Heart left ventricle (tissue), 13 donors: Measurements from ENCODE around the gene NTRK2.

ENCODE experiments used
- POLR2A ChIP-seq, 2 donors: fragments of 450-650 bp; IDR thresholded peaks; one replicate each; pipeline ENCODE4 v1.6.1; 2017; ENCODE audit warnings: antibody characterized with exemption in 2 of 2, mild to moderate bottlenecking in 2 of 2, moderate library complexity in 2 of 2
- TF ChIP-seq, protein P1 (sequence below), 12 donors: fragments of 200-600 bp; sonication (generic) in 4 of 12; IDR thresholded peaks; one replicate each; pipeline versions ENCODE4 v1.5.0 to v1.8.0; 2018 to 2022; ENCODE audit warnings: antibody characterized with exemption in 12 of 12, mild to moderate bottlenecking in 5 of 12
- donor health status: ischemic (EF 13 %, LVEDD 7.1; RV severe dilation, severe dysfunction).
- donor health status: DM: no; HTN: yes; CAD: no.
- donor health status: DM: no; HTN: no; CAD: no.
- donor health status: ischemic (EF 25% LVEDD 6.9; RV normal size, moderate dysfunction).
- donor health status: ischemic (EF 25% LVEDD 5.7; RV mildly dilated, moderate dysfunction).
- donor health status: ischemic (EF 35%, LVEDD 5.7; RV mildly dilated, moderate dysfunction).
- donor health status: nonischemic (EF 11% LVEDD 7.7; RV severe dilation, severe dysfunction).
- donor health status: DM: yes; HTN: yes; CAD: no.
- donor health status: PGD.
- donor health status: ischemic (EF 29% LVEDD 5.4; RV normal size, mild dysfunction).
- donor health status: nonischemic (EF 23%, LVEDD 6.1; RV moderate dilation, normal function).

DNA sequence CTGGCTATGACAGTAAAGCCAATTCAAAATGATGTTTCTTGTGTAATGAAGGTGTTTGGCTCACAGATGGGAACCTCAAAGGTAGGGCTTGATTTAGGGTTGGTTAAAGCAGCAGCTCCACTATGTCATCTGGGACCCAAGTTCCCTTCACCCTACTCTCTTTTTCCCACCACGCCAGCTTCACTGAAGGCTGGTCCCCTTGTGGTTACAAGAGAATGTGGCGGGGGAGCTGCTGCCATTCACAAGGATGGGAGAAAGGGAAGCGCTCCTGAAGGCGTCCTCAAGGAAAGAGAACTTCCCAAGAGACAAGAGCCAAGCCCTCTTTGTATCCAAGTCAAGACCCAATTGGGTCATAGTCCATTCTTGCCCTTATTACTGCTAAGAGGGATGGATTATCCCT, 72.7 kb downstream of the NTRK2 start:
- TF ChIP-seq, protein P1, sequence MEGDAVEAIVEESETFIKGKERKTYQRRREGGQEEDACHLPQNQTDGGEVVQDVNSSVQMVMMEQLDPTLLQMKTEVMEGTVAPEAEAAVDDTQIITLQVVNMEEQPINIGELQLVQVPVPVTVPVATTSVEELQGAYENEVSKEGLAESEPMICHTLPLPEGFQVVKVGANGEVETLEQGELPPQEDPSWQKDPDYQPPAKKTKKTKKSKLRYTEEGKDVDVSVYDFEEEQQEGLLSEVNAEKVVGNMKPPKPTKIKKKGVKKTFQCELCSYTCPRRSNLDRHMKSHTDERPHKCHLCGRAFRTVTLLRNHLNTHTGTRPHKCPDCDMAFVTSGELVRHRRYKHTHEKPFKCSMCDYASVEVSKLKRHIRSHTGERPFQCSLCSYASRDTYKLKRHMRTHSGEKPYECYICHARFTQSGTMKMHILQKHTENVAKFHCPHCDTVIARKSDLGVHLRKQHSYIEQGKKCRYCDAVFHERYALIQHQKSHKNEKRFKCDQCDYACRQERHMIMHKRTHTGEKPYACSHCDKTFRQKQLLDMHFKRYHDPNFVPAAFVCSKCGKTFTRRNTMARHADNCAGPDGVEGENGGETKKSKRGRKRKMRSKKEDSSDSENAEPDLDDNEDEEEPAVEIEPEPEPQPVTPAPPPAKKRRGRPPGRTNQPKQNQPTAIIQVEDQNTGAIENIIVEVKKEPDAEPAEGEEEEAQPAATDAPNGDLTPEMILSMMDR (IDR thresholded peaks at IDR 0.05): no peak
- TF ChIP-seq POLR2A (IDR thresholded peaks at IDR 0.05): no peak
